ENCODE results near the gene EEA1. TPM values are rescaled to one million over a fixed set of nuclear protein-coding genes. Genes with fewer than 3 reads are reported as not detected.

Gene EEA1
- total RNA-seq, 2 donors from 2014 or later, result 14.8 to 23.8 TPM

DNA sequence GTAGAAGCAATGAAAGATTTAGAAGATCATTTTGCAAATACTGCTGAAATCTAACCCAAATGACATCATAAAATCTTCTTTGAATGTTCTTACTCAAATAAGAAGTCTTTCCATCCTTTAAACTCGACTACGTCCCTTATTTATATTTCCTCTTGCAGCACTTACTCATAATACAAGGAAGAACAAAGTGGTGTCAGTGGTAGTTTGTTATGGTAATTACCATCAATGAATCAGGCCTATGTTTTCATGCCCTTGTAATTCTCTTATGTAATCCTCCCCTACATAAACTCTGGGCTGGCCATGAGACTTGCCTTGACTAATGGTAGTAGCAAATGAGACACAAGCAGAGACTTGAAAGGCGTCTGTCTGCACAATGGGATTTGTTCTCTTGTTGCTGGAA is 17.0 kb downstream of the EEA1 start:
- Mint-ChIP-seq H3K36me3 (peaks cover 8 to 29% of the 10 kb centered on the region in 2 donors), H3K9me3 (peaks cover 3 to 16% of the 10 kb centered on the region in 2 donors), H3K27ac (peak overlapping the region; percentile 65 to 66)
- ATAC-seq, result peak; percentile 92 to 94
- DNase-seq (ENCODE audit: low spot score in 2 of 2), result peak in 1 of 2 donors; percentile 32

DNA sequence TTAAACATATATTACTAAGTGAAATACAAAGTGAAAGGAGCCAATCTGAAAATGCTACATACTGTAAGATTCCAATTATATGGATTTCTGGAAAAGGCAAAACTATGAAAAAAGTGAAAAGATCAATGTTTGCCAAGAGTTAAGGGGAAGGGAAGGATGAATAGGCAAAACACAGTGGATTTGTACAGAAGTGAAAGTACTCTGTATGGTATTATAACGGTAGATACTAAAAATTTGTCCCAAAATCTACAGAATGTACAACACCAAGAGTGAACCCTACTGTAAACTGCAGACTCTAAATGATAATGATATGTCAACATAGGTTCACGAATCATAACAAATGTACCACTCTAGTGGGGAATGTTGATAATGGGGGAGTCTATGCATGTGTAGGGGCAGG is 17.8 kb downstream of the EEA1 start:
- H3K9me3 Mint-ChIP-seq, result peaks cover 3 to 16% of the 10 kb centered on the region in 2 donors
- no peak for ATAC-seq
- H3K27ac Mint-ChIP-seq, result peak overlapping the region; percentile 57 to 88
- no peak for DNase-seq (ENCODE audit: low spot score in 2 of 2)
- peaks cover 8 to 29% of the 10 kb centered on the region in 2 donors for H3K36me3 Mint-ChIP-seq

DNA sequence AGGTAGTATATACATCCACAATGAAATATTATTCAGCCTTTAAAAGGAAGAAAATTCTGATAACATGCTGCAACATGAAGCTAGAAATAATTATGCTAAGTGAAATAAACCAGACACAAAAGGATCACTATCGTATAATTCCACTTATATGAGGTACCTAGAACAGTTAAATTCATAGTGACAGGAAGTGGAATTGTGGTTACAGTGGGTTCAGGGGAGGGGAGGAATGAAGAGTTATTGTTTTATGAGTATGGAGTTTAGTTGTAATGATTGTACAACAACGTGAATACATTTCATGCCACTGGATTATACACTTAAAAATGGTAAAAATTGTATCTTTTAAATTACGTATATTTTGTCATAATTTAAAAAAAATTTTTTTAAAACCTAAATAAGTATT is 21.0 kb downstream of the EEA1 start:
- peaks cover 0 to 5% of the 10 kb centered on the region in 2 donors for H3K9me3 Mint-ChIP-seq
- peak overlapping the region in 1 of 2 donors; percentile 17 for H3K27ac Mint-ChIP-seq
- H3K36me3 Mint-ChIP-seq, result peaks cover 2 to 14% of the 10 kb centered on the region in 2 donors
- DNase-seq (ENCODE audit: low spot score in 2 of 2) (no peak), ATAC-seq (peak; percentile 57 to 74)

DNA sequence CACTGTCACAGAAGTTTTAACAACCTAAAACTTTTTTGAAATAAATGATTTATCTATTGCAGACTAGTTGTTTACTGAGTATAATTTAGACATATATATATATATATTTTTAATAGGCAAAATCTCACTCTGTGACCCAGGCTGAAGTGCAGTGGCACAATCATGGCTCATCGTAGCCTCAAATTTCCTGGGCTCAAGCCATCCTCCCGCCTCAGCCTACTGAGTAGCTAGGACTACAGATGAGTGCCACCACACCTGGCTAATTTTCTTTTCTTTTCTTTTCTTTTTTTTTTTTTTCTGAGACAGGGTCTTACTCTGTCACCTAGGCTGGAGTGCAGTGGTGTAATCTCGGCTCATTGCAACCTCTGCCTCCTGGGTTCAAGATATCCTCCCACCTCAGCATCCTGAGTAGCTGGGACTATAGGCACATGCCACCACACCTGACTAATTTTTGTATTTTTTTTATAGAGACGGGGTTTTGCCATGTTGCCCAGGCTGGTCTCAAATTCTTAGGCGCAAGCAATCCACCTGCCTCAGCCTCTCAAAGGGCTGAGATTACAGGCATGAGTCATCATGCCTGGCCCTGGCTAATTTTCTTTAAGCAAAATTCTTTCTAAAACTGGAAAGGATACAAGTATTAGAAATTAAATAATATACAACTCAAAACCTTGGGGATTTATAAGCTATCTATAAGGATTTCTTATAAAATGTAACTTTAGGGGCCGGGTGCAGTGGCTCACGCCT is 23.1 kb downstream of the EEA1 start:
- no peaks in the 10 kb centered on the region for H3K9me3 Mint-ChIP-seq

DNA sequence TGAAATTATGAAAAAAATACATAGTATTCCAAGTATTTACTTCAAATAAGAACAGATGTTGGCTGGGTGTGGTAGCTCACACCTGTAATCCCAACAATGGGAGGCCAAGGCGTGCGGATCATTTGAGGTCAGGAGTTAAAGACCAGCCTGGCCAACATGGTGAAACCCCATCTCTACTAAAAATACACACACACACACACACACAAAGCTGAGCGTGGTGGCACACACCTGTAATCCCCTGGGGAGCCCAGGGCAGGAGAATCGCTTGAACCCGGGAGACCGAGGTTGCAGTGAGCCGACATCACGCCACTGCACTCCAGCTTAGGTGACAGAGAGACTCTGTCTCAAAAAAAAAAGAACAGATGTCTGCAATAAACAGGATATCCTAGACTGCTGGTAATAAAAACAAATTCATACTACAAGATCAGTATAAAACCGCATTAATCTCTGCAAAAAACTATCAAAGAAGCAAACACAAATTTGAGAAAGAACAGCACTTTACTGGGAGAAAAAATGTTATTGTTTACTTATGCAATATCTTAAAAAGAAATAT is 23.8 kb downstream of the EEA1 start:
- H3K9me3 Mint-ChIP-seq, result no peaks in the 10 kb centered on the region
- no peak overlapping the region for H3K27ac Mint-ChIP-seq
- DNase-seq (ENCODE audit: low spot score in 2 of 2) (no peak), ATAC-seq (no peak)
- peaks cover 0 to 5% of the 10 kb centered on the region in 2 donors for H3K36me3 Mint-ChIP-seq

More for the DNA sequence above, 23.1 kb downstream of the EEA1 start:
- peaks cover 0 to 5% of the 10 kb centered on the region in 2 donors for H3K36me3 Mint-ChIP-seq
- H3K27ac Mint-ChIP-seq, result no peak overlapping the region
- DNase-seq (ENCODE audit: low spot score in 2 of 2) (no peak), ATAC-seq (peak in 1 of 2 donors; percentile 24)

GRCh38 chr12:92900941-92901340 is 28.2 kb downstream of the EEA1 start:
- H3K36me3 Mint-ChIP-seq, result peaks cover 7 to 15% of the 10 kb centered on the region in 2 donors
- no peak for DNase-seq (ENCODE audit: low spot score in 2 of 2)
- no peak for ATAC-seq
- no peak overlapping the region for H3K27ac Mint-ChIP-seq
- H3K9me3 Mint-ChIP-seq, result peaks cover 0 to 6% of the 10 kb centered on the region in 2 donors

GRCh38 chr12:92899386-92900001 is 29.6 kb downstream of the EEA1 start:
- ATAC-seq (peak; percentile 7 to 20), DNase-seq (ENCODE audit: low spot score in 2 of 2) (no peak)
- H3K36me3 Mint-ChIP-seq, result peaks cover 7 to 21% of the 10 kb centered on the region in 2 donors
- H3K9me3 Mint-ChIP-seq, result peaks cover 0 to 6% of the 10 kb centered on the region in 2 donors
- no peak overlapping the region for H3K27ac Mint-ChIP-seq

DNA sequence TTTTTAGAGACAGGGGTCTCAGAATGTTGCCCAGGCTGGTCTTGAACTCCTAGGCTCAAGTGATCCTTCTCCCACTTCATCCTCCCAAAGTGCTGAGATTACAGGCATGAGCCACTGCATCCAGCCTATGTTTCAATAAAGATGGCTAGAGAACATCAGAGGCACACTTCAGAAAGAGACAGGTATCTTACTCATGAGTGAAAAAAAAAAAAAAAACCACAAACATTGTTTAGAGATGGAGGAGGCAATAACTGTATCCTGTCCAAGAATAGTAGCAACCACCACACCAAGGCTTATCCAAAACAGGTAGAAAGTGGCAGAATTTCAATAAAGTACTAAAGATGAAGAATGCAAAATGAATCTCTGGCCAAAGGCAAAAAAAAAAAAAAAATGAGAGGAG is 30.3 kb downstream of the EEA1 start:
- ATAC-seq, result peak in 1 of 2 donors; percentile 63
- Mint-ChIP-seq H3K27ac (no peak overlapping the region), H3K9me3 (peaks cover 0 to 6% of the 10 kb centered on the region in 2 donors), H3K36me3 (peaks cover 7 to 21% of the 10 kb centered on the region in 2 donors)
- no peak for DNase-seq (ENCODE audit: low spot score in 2 of 2)

DNA sequence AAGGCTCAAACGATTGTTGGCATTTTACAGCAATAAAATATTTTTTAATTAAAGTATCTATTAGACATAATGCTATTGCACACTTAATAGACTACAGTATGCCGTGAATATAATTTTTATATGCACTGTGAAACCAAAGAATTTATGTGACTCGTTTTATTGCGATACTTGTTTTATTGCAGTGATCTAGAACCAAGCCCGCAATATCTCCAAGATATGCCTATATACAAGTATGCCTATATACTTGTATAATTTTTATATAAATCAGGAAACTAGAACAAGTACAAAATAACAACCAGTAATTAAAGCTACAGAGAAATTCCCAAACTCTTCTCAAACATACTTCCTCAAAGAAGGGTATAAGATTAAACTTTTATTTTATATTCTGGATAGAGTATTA is 31.3 kb downstream of the EEA1 start:
- H3K27ac Mint-ChIP-seq, result no peak overlapping the region
- peaks cover 7 to 21% of the 10 kb centered on the region in 2 donors for H3K36me3 Mint-ChIP-seq
- ATAC-seq, result no peak
- peaks cover 0 to 6% of the 10 kb centered on the region in 2 donors for H3K9me3 Mint-ChIP-seq
- DNase-seq (ENCODE audit: low spot score in 2 of 2), result no peak

GRCh38 chr12:92890601-92891106 is 38.4 kb downstream of the EEA1 start:
- Mint-ChIP-seq H3K36me3 (peaks cover 19 to 23% of the 10 kb centered on the region in 2 donors), H3K9me3 (no peaks in the 10 kb centered on the region), H3K27ac (no peak overlapping the region)
- ATAC-seq (no peak), DNase-seq (ENCODE audit: low spot score in 2 of 2) (no peak)

GRCh38 chr12:92886131-92886530 is 43.0 kb downstream of the EEA1 start:
- peaks cover 0 to 5% of the 10 kb centered on the region in 2 donors for H3K9me3 Mint-ChIP-seq
- no peak overlapping the region for H3K27ac Mint-ChIP-seq
- DNase-seq (ENCODE audit: low spot score in 2 of 2), result no peak
- no peak for ATAC-seq
- H3K36me3 Mint-ChIP-seq, result peaks cover 24 to 34% of the 10 kb centered on the region in 2 donors

DNA sequence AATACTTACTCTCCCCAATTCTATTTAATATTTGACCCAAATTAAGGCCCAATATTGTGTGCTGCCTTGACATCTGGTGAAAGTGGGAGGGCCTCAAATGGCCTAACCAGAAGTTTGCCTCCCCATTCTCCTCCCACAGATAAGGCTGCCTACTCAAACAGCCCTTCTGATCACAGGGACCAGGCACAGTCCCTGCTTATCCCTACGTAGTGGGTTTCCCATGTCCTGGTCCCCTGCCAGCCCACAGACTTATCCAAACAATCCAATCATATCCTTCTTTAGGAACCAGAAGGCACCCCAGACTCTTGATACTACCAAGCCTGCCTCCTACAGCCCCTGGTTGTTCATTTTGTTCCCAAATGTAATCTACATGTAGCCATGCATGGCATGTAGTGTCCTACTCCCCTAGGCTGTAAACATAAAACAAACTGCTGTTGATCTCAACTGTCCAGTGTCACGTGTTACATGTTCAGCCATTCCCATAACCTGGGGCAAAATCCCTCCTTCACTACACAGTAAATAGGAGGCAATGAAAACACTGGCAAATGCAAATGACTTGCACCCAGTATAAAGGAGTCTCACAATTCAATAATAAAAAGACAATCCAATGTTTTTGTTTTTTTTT is 49.3 kb downstream of the EEA1 start:
- Mint-ChIP-seq H3K27ac (peak overlapping the region in 1 of 2 donors; percentile 7), H3K36me3 (peaks cover 17 to 32% of the 10 kb centered on the region in 2 donors), H3K9me3 (peaks cover 0 to 5% of the 10 kb centered on the region in 2 donors)
- no peak for ATAC-seq
- no peak for DNase-seq (ENCODE audit: low spot score in 2 of 2)

- Mint-ChIP-seq H3K27ac (no peak overlapping the region), H3K36me3 (peaks cover 5 to 16% of the 10 kb centered on the region in 2 donors), H3K9me3 (no peaks in the 10 kb centered on the region)
- DNase-seq (ENCODE audit: low spot score in 2 of 2) (no peak), ATAC-seq (no peak)
These were observed 51.2 kb downstream of the EEA1 start for GRCh38 chr12:92877904-92878303.

DNA sequence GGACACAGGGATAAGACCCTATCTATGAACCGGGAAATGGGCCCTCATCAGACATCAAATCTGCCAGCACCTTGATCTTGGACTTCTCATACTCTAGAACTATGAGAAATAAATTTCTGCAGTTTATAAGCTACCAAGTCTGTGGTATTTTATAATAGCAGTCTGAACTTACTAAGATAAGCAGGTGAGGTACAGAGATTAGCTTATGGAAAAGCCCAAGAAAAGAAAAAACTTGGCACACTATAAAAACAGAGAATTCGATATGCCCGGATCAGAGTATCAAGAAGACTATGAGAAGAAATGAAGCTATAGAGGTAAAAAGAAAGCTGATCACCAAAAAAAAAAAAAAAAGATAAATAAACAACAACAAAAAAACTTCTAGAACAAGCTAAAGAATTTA is 52.6 kb downstream of the EEA1 start:
- DNase-seq (ENCODE audit: low spot score in 2 of 2), result no peak
- no peak overlapping the region for H3K27ac Mint-ChIP-seq
- no peak for ATAC-seq
- H3K9me3 Mint-ChIP-seq, result no peaks in the 10 kb centered on the region
- peaks cover 5 to 16% of the 10 kb centered on the region in 2 donors for H3K36me3 Mint-ChIP-seq

GRCh38 chr12:92871116-92871515 is 58.0 kb downstream of the EEA1 start:
- H3K9me3 Mint-ChIP-seq, result no peaks in the 10 kb centered on the region
- no peaks in the 10 kb centered on the region for H3K36me3 Mint-ChIP-seq
- H3K27ac Mint-ChIP-seq, result no peak overlapping the region
- ATAC-seq (no peak), DNase-seq (ENCODE audit: low spot score in 2 of 2) (no peak)

DNA sequence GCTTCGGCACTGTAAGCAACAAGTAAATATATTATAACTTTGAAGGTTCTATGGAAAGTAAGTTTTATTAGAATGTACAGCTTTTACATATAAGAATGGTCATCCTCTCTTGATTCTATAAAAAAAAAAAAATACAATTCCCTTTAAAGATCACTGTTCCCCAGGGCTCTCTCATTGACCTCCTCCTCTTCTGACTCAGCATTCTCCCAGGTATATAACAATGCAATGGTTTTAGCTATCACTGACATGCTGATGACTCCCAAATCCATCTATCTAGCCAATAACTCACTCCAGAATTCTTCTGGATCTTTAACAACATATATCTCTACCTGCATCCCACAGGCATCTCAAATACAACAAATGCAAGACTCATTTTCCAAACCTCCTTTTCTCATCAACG is 62.7 kb downstream of the EEA1 start:
- ATAC-seq (no peak), DNase-seq (ENCODE audit: low spot score in 2 of 2) (no peak)
- H3K27ac Mint-ChIP-seq, result no peak overlapping the region
- H3K36me3 Mint-ChIP-seq, result peaks cover 0 to 6% of the 10 kb centered on the region in 2 donors
- H3K9me3 Mint-ChIP-seq, result no peaks in the 10 kb centered on the region

DNA sequence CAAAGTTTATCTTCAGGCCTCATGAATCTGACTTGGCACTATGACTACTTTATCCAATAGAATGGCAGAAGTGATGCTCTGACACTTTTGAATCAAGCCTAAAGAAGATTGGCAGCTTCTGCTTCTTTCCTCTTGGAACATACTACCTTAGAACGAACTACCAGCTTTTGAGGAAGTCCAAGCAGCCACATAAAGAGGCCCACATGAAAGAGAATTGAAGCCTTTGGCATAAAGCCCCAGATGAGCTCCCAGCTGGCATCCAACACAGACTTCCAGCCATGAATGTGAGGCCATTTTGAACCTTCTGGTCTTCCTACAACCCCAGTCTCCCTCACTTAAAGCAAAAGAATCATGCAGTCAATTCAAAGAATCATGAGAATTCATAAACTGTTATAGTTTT is 65.8 kb downstream of the EEA1 start:
- no peak for ATAC-seq
- DNase-seq (ENCODE audit: low spot score in 2 of 2), result no peak
- no peaks in the 10 kb centered on the region for H3K9me3 Mint-ChIP-seq
- no peak overlapping the region for H3K27ac Mint-ChIP-seq
- H3K36me3 Mint-ChIP-seq, result peaks cover 14 to 18% of the 10 kb centered on the region in 2 donors

Measured in activated naive CD4-positive, alpha-beta T cell treated with anti-CD3 and anti-CD28 coated beads, Interleukin-2, amount 50 U/mL, for 72 hours (primary cell).